Loucy (cell line): Measurements from ENCODE around the gene TP53INP2.
"Not testable (repeated sequence)": the region's sequence is repeated elsewhere in the genome, so short reads cannot be mapped to it uniquely, and the experiment has no call there.

Source experiments
- CTCF ChIP-seq: fragments of 200-600 bp; sonication (generic); conservative IDR thresholded peaks from 2 replicates; pipeline ENCODE4 v1.5.1; 2014; ENCODE audit warnings: mild to moderate bottlenecking, antibody characterized with exemption, low read length
- EZH2phosphoT487 ChIP-seq: fragments of 200-600 bp; IDR thresholded peaks from 2 replicates; pipeline ENCODE4 v1.6.1; 2018; ENCODE audit warnings: antibody characterized with exemption, mild to moderate bottlenecking, moderate library complexity, borderline replicate concordance

GRCh38 chr20:34658654-34659053 lies 45.5 kb upstream of the TP53INP2 start:
- TF ChIP-seq CTCF, EZH2phosphoT487: not testable (repeated sequence)
